GM18868 (cell line): ENCODE results near the gene MLYCD.

Source experiments
- ATAC-seq: cut with Tn5 transposase; IDR thresholded peaks from one replicate; pipeline ENCODE4 v1.9.1; 2021; ENCODE audit warnings: mild to moderate bottlenecking, moderate library complexity; ENCODE audit not compliant: unreplicated experiment

Gene MLYCD

DNA sequence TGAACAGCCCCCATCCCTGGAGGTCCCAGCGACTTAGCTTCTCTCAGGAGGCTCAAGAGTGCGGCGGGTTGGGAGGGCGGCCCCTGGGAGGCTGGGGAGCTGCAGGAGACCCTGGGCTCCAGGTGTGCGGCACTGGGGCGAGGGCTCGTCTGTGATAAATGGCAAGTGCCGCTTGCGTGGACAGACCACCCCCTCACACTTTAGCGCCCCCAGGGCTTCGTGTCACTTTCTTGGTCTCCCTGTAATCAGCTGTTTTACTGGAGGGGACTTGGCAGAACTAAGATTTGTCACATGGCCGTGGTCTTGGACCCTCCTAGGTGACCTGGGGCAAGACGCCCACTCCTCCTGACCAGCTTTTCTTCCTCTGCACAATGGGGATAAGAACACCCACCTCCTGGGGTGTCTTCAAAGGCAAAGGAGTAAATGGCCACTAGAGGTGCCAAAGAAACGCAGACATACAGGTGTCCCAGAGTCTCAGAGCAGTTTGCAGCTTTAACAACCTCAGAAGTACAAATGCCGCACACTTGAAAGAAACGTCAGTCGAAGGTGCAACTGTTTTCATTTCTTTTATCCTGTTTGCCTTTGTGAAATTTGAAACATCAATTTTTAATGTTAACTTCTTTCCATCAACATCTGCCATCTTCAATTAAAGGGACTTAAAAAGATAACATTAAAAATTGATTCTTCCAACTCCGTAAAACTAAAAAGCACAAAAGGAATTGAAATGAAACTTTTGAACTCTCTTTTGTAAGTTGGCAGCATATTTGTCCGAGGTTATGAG lies 55.1 kb downstream of the MLYCD start:
- ATAC-seq, result peak; percentile 39

DNA sequence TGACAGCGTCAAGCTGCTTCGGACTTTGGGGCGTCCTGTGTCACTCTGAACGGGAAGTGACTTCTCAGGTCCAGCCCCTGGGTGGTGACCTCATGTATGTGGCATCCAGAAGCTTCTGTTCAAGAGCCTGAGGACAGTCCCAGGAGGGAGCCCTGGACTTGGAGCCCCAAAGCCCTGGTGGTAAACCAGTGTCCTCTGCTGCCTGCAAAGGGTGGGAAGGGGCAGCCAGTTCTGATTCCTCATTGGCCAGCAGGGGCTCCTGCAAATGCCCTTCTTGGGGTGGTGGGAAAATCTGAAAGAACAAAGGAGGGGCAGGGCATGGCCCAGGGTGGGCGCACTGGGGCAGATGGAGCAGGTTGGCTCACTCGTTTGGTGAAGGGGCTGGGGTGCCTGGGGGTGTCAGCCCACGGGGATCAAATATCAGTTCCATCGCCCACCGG lies 55.7 kb downstream of the MLYCD start:
- no peak for ATAC-seq

DNA sequence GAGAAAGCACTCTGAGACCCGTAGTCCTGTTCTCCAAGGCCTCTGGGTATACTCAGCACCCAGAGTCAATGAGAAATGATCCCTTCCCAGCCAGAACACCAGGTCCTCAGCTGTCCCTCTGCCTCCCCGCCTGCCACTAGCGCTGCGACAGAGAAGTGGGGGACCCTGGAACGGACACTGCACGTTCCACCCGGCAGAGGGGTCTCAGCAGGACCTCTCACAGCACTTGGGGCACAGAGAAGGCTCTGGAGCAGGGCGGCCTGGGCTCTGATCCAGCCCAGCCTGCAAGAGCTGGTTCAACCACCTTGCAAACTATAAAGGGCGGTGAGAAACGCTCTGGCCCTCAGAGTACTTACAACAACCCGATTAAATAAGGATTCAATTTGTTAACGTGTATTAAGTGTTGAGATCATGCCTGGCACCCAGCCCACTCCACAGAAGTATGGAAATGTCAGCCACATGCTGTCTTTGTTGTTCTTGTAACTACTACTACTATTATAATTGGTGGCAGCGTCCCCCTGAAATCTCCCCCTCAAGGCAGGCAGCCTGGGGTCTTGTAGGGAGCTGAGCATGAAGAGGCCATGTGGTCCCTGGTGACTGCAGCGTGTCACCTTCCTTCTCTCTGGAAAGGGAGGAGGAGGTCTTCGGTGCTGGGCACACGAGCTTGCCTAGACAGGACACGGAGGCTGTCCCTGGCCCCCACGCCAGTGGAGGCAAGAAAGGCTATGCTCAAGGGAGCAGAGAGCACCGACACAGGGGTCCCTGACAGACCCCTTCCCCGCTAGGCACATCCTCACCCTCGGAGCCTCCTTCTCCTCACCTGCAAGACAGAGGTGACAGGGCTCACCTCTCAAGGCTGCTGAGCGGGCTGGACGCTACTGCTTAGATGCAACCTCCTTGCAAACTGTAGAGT lies 56.6 kb downstream of the MLYCD start:
- ATAC-seq, result no peak

DNA sequence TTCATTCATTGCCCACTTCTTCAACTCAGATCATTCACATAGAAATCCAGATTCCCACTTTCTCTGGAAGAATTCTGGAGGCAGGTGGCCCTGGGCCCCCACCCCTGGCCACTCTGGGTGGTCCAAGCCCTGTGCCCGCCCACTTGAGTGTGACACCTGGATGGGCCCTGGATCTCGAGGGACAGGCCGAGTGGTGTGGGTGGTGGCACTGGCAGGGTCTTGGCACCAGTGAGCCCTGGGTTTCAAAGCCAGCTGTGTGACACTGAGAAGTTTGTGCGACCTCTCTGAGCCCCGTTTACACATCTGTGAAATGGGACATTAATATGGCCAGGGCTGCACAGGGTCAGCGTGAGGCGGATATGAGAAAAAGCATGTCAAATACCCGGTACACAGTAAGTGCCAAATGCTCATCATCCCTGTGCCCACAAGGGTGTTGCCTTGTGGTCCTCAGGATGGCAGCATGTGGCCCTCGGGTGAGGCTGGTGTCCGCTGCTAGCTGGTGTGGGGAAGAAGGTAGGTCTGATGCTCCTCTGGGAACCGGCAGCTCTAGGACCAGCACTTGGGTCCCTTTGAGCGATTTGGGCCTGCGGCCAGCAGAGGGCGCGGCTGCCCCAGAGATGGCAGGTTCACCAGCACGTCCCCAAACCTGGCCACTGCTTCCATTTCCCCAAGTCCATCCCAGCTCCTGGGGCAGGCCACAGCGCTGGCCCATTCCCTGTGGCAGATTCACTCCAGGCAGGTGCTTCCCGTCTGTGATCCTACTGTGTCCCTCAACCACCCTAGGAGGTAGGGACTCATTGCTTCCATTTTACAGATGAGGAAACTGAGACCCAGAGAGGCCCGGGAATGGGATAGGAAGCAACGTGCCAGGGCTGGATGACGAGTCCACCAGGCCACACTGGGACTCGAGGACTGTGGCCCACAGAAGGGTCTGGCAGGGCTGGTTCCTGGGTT lies 57.7 kb downstream of the MLYCD start:
- peak; percentile 48 for ATAC-seq

DNA sequence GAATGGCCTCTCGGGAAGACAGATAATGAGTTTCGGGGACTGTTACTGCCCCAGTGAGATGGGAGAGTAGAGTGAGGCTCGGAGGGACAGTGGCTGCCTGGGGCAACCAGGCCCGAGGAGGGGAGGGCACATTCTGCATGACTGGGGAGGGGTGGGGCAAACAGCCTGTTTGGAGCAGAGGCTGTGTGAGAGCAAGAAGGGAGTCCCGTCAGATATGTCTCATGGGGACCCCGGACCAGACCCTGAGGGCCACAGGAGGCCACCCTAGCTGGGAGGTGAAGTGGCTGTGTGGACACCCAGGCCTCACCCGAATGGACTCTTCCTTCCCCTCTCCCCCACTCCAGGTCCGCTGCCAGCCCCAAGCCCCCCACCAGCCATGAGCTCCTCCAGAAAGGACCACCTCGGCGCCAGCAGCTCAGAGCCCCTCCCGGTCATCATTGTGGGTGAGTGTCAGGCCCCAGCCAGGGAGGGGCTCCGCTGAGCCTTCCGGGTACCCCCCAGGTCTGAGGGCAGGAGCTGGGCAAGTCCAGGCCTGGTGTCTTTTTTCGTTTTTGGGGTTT lies 58.5 kb downstream of the MLYCD start:
- ATAC-seq, result no peak

DNA sequence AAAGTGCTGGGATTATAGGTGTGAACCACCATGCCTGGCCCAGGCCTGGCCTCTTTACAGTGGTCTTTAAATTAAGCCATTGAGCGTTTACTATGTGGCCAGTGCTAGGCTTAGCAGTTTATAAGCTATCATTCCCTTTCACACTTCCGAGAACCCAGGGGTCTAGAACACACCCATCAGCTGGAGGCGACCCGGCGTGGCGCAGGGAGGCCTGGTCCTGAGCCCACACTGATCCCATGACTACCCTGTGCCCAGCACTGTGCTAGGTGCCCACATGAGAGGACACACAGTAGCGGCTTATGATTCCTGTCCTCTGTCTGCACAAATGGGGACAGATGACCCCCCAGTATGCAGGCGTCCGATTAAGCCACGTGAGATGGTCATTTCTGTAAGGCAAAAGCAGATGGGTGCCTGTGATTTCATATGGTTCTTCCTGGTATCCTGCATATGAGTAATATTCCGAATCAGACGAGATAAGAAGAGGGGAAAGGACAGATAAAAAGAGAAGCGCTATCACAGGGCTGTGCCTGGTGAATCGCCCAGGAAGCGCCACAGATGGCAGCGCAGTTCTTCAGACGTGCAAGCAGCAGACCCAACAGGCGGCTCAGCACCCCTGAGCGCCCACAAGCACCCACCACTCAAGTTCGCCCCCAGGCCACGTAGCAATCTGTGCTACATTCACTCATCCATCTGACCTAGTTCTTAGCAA lies 59.4 kb downstream of the MLYCD start:
- ATAC-seq, result no peak

GRCh38 chr16:83958846-83959565 lies 60.1 kb downstream of the MLYCD start:
- ATAC-seq, result no peak

DNA sequence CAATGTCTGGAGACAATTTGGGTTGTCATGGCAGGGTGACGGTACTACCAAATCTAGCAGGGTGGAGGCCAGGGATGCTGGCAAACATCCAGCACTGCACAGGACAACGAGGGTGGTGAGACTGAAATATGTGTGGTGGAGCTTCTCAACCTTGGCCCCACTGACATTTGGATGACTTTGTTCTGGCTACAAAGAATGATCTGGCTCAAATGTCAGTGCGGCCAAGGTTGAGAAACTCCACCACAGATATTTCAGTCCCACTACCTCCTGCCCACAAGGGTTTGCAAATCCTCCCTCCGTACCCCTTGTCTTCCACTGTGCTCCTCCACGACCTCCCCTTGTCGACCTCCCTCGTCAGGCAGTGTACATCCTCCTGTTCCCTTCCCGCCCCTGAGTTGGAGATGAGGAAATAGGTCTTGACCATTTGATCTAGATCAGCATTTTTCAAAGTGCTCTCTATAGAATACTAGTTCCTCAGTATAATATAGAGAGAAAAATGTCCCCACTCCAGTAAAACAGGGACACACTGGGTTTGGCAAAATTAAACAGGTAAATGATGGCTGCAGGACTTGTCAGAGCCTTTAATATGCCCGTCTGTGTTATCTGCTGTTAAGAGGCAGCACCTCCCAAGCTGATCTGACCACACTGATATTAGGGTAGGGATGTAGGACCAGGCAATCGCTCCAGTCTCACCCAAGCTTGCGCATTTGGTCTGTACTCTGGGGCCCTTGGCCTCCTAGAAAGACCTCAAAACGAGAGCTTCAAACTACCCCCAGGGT lies 60.9 kb downstream of the MLYCD start:
- ATAC-seq, result no peak

DNA sequence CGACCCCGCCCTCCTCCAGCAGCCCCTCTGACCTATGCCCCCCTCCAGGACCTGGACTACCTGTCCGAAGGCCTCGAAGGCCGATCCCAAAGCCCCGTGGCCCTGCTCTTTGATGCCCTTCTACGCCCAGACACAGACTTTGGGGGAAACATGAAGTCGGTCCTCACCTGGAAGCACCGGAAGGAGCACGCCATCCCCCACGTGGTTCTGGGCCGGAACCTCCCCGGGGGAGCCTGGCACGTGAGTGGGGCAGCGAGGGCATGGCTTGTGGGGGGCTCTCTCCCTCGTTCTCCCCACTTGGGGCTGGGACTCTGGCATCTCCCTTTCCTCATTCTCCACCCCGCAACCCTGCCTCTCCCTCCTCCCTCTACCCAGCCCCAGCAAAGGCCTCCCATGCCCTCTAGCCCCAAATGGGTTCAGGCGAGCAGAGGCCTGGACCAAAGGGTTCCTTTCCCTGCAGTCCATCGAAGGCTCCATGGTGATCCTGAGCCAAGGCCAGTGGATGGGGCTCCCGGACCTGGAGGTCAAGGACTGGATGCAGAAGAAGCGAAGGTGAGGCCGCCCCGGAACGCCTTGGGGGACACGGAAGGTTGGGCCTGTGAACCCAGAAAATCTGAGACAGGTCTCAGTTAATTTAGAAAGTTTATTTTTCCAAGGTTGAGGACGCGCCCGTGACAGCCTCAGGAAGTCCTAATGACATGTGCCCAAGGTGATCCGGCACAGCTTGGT lies 61.8 kb downstream of the MLYCD start:
- no peak for ATAC-seq

DNA sequence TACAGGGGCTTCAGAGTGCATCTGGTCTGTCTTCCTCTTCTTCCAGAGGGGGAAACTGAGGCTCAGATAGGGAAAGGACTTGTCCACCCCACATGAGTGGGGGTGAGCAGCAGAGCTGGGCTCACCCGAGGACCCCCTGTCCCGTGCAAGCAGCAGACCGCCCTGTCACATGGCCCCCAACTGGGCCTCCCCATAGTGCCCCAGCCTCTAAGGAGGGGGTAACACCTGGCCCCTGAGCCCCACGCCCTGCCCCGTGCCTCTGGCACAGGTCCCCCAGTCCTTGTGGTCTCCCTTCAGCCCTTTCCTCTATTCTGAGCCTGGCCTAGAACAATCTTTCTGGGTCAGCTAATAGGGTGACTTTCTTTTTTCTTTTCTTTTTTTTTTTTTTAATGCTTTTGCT lies 62.7 kb downstream of the MLYCD start:
- ATAC-seq, result no peak

GRCh38 chr16:83963277-83964119 lies 64.6 kb downstream of the MLYCD start:
- ATAC-seq, result no peak

DNA sequence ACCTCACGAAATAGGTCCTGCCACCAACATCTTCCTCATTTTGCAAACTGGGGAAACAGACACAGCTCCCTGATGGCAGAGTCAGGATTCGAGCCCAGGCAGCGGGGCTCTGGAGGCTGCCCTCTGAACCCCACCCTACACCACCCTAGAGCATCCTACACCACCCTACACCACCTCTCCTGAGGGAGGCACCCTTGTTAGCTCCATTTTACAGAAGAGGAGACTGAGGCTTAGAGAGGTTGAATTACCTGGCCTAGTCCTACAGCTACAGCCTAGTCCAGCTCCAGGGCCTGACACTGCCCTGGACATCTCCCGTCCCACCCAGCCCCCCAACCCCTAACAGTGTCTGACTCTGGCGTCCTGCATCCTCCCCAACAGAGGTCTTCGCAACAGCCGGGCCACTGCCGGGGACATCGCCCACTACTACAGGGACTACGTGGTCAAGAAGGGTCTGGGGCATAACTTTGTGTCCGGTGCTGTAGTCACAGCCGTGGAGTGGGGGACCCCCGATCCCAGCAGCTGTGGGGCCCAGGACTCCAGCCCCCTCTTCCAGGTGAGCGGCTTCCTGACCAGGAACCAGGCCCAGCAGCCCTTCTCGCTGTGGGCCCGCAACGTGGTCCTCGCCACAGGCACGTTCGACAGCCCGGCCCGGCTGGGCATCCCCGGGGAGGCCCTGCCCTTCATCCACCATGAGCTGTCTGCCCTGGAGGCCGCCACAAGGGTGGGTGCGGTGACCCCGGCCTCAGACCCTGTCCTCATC lies 65.9 kb downstream of the MLYCD start:
- no peak for ATAC-seq

GRCh38 chr16:83965444-83966152 lies 66.7 kb downstream of the MLYCD start:
- ATAC-seq, result no peak

DNA sequence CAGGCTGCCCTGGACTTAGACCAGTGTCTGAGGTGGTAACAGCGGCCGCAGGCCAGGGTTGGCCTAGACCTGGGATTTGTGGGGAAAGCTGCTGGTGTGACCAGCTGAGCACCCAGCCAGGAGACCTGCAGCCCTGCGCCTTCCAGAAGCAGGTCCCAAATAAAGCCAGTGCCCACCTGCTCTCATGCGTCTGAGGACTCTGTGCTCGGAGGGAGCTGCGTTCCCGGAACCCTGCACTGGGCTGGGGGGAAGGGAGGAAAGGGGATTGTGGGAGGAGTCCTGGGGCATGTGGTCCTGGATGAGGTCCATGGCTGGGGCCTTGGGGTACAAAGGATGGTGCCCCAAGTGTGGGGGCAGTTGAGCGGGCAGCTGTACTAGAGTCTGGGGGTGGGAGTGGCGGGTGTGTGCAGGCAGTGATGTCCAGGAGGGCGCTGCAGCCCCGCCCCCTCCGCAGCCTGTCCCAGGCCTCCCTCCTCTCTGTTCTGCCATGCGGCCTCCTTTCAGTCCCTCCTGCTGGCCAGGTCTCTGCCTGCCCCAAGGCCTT lies 67.3 kb downstream of the MLYCD start:
- ATAC-seq, result no peak

DNA sequence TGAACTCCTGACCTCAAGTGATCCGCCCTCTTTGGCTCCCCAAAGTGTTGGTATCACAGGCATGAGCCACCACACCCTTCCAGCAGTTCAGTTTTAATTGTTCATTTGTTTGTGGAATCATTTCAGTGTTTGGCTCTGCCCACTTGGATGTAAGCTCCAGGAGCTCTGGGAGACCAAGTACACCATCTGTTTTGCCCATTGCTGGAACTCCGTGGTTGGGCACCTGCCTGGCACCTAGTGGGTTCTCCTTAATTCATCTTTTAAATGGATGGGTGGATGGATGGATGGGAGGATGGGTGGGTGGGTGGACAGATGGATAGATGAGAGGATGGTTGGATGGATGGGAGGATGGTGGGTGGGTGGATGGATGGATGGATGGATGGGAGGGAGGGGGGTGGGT lies 68.2 kb downstream of the MLYCD start:
- ATAC-seq, result no peak
